SU-DHL-6 (cell line): ENCODE data around the gene HELZ.

Experiments
- CTCF ChIP-seq: fragments of 200-600 bp; sonication (generic); IDR thresholded peaks from one replicate; pipeline ENCODE4 v1.5.1; 2017; ENCODE audit warnings: antibody characterized with exemption, mild to moderate bottlenecking, low read length, moderate library complexity; ENCODE audit not compliant: insufficient read depth, poor library complexity, severe bottlenecking
- EZH2phosphoT487 ChIP-seq: fragments of 200-600 bp; sonication (generic), shearing (Covaris generic); conservative IDR thresholded peaks from 2 replicates; pipeline ENCODE4 v1.6.1; 2018; ENCODE audit warnings: mild to moderate bottlenecking, antibody characterized with exemption, low read length, moderate library complexity, mixed read lengths

DNA sequence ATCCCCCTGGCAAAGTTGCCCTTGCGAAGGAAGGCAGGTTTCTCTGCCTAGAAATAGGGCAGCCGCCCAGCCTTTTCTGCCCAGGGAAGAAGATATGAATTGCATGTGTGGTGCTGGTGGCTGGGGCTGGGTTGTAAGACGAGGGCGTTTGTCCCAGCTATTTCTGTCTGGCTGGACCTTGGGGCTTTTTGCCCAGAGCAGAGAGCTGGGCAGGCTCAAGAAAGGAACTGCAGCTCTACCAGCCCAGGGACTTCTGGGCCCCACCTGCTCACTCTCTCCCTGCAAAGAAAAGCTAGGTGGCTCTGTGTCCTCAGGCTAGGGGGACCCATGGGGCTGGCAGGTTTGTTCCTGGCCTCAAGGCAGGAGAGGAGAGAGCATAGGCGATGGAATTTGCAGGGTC, 200.1 kb downstream of the HELZ start:
- TF ChIP-seq EZH2phosphoT487 (no peak), CTCF (no peak)
